HepG2 (cell line): Measurements from ENCODE around the gene RNU5B-1. TPM values are rescaled to one million over a fixed set of nuclear protein-coding genes. Genes with fewer than 3 reads are reported as not detected.

Source experiments
- ARID3A ChIP-seq: IDR thresholded peaks from 2 replicates; pipeline ENCODE4 v1.6.1; 2012; ENCODE audit warnings: low read depth, low read length, improper control_type of control experiment
- ATF4 ChIP-seq, 2 experiments: fragments of 450-650 bp in 1 of 2; sonication (generic) in 1 of 2; formaldehyde crosslinking; IDR thresholded peaks; 2 replicates each; pipeline versions ENCODE4 v1.5.0 to v1.8.0; 2020 to 2022; ENCODE audit warnings: mild to moderate bottlenecking in 1 of 2, missing genetic modification reagents in 1 of 2
- BRCA1 ChIP-seq: sonication (generic); formaldehyde crosslinking; IDR thresholded peaks from 2 replicates; pipeline ENCODE4 v1.4.0; 2020; ENCODE audit warnings: missing genetic modification reagents
- CREB1 ChIP-seq, 2 experiments: fragments of 450-650 bp in 1 of 2; IDR thresholded peaks; 2 replicates each; pipeline ENCODE4 v1.6.1; 2016 to 2017; ENCODE audit warnings: control low read depth in 1 of 2, mild to moderate bottlenecking in 1 of 2, missing compliant biosample characterization in 1 of 2, missing genetic modification characterization in 1 of 2
- EZH2 ChIP-seq: conservative IDR thresholded peaks from 2 replicates; pipeline ENCODE4 v1.6.1; 2012; ENCODE audit warnings: mild to moderate bottlenecking, low read depth, low read length, moderate library complexity
- FLYWCH1 ChIP-seq: sonication (generic); formaldehyde crosslinking; IDR thresholded peaks from 2 replicates; pipeline ENCODE4 v1.8.1; 2023; ENCODE audit warnings: mild to moderate bottlenecking, missing genetic modification reagents
- GZF1 ChIP-seq: sonication (generic); formaldehyde crosslinking; IDR thresholded peaks from 2 replicates; pipeline ENCODE4 v1.5.1; 2020; ENCODE audit warnings: mild to moderate bottlenecking, missing genetic modification reagents
- IRF2 ChIP-seq: IDR thresholded peaks from 2 replicates; pipeline ENCODE4 v1.6.1; 2018; ENCODE audit warnings: missing genetic modification reagents, missing compliant biosample characterization
- MYNN ChIP-seq: sonication (generic); formaldehyde crosslinking; IDR thresholded peaks from 2 replicates; pipeline ENCODE4 v1.4.0; 2020; ENCODE audit warnings: mild to moderate bottlenecking, low read depth, missing genetic modification reagents
- PHB2 ChIP-seq: fragments of 450-650 bp; IDR thresholded peaks from 2 replicates; pipeline ENCODE4 v1.6.1; 2018; ENCODE audit not compliant: partially characterized antibody
- PITX1 ChIP-seq: sonication (generic); formaldehyde crosslinking; IDR thresholded peaks from 2 replicates; pipeline ENCODE4 v1.5.1; 2020; ENCODE audit warnings: mild to moderate bottlenecking, missing genetic modification reagents
- TOPORS ChIP-seq: sonication (generic); formaldehyde crosslinking; IDR thresholded peaks from 2 replicates; pipeline ENCODE4 v1.8.0; 2023; ENCODE audit warnings: mild to moderate bottlenecking, missing genetic modification reagents
- U2AF2 ChIP-seq: fragments of 200-400 bp; formaldehyde crosslinking; IDR thresholded peaks from 2 replicates; pipeline ENCODE4 v1.6.1; 2017; ENCODE audit warnings: low read depth, mild to moderate bottlenecking, low read length
- USF2 ChIP-seq, 2 experiments: sonication (generic) in 1 of 2; formaldehyde crosslinking in 1 of 2; IDR thresholded peaks; 2 replicates each; pipeline versions ENCODE4 v1.5.1 to v1.6.1; 2011 to 2020; ENCODE audit warnings: borderline replicate concordance in 1 of 2, low read depth in 1 of 2, low read length in 1 of 2, mild to moderate bottlenecking in 1 of 2, missing genetic modification reagents in 1 of 2, moderate library complexity in 1 of 2
- ZNF33A ChIP-seq: sonication (generic); formaldehyde crosslinking; IDR thresholded peaks from 2 replicates; pipeline ENCODE4 v1.5.1; 2020; ENCODE audit warnings: missing genetic modification reagents, mild to moderate bottlenecking, moderate library complexity, borderline replicate concordance
- ZNF354B ChIP-seq: sonication (generic); formaldehyde crosslinking; IDR thresholded peaks from 2 replicates; pipeline ENCODE4 v1.8.0; 2022; ENCODE audit warnings: mild to moderate bottlenecking, missing genetic modification reagents
- ZNF609 ChIP-seq: sonication (generic); formaldehyde crosslinking; IDR thresholded peaks from 2 replicates; pipeline ENCODE4 v1.4.0; 2020; ENCODE audit warnings: mild to moderate bottlenecking, missing genetic modification reagents, borderline replicate concordance
- ZSCAN30 ChIP-seq: sonication (generic); formaldehyde crosslinking; IDR thresholded peaks from 2 replicates; pipeline ENCODE4 v1.5.0; 2020; ENCODE audit warnings: mild to moderate bottlenecking, missing genetic modification reagents
- polyA plus RNA-seq, 8 experiments: library from polyadenylated mRNA; depleted of rRNA in 3 of 8; stranded (reverse) in 7 of 8; unstranded in 1 of 8; fragments of >200 nt; fragmentation: Illumina TruSeq in 4 of 8; extraction: Trizol in 4 of 8; gene quantifications; 2 replicates each; pipeline versions ENCODE4 v1.2.1 to v1.2.3, GENCODE V29; 2011 to 2016; ENCODE audit warnings: low read depth in 4 of 8, missing spikeins in 1 of 8, mixed read lengths in 1 of 8; ENCODE audit not compliant: insufficient read depth in 1 of 8
- total RNA-seq, 5 experiments: library from RNA; depleted of rRNA; stranded (reverse); fragments of >200 nt; fragmentation: Illumina TruSeq; extraction: Trizol; gene quantifications; 2 replicates each; pipeline ENCODE4 v1.2.3, GENCODE V29; 2016; ENCODE audit warnings: low read depth in 1 of 5

Gene RNU5B-1
- total and polyA plus RNA-seq, 2 of the 13 experiments (the other 11 are each of a cell fraction or from before 2014, with no cell fraction given) = 1,646 TPM; not detected in 1

GRCh38 chr15:65304381-65305149 lies at the start of gene RNU5B-1 (continued):
- TF ChIP-seq EZH2 (no peak), ZSCAN30 (CRISPR knock-in tag) (peak; percentile 96; the same call in 1 of the 2 replicates), GZF1 (CRISPR knock-in tag) (no peak), PHB2 (no peak), MYNN (CRISPR knock-in tag) (no peak), FLYWCH1 (CRISPR knock-in tag) (no peak; the same call in 1 of the 2 replicates), ZNF354B (CRISPR knock-in tag) (no peak), ZNF609 (peak; percentile 48; the same call in 1 of the 2 replicates), ARID3A (peak; percentile 93), IRF2 (peak; percentile 94; the same call in 1 of the 2 replicates), TOPORS (no peak; the same call in 1 of the 2 replicates), BRCA1 (peak; percentile 95; the same call in 1 of the 2 replicates), ZNF33A (CRISPR knock-in tag) (0 out of 2 replicates have a peak, but pooled peaks have one; percentile 44), PITX1 (peak; percentile 53; the same call in 1 of the 2 replicates), U2AF2 (no peak), CREB1 (IDR thresholded peaks at IDR 0.05) (no peak), CREB1 (CRISPR knock-in tag; IDR thresholded peaks at IDR 0.05) (peak; percentile 77), USF2 (IDR thresholded peaks at IDR 0.05; ENCODE audit: low read depth, low read length) (no peak), USF2 (CRISPR knock-in tag; IDR thresholded peaks at IDR 0.05; ENCODE audit: borderline replicate concordance) (no peak), ATF4 (CRISPR knock-in tag; IDR thresholded peaks at IDR 0.05) (peak; percentile 72 to 86; a peak in 3 of 4 replicates)
